ENCODE measurements around the gene STN1.

DNA sequence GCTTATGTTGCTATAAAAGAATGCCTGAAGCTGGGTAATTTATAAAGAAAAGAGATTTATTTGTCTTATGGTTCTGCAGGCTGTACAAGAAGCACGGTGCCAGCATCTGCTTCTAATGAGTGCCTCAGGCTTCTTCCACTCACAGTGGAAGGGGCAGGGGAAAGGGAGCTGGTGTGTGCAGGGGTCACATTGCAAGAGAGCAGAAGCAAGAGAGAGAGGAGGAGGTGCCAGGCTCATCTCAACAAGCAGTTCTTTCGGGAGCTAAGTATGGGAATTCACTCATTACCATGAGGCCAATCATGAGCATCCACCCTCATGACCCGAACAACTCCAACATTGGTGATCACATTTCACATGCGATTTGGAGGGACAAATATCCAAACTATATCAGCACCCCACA lies 31.7 kb upstream of the STN1 start:
- TF ChIP-seq EZH2 (IDR thresholded peaks at IDR 0.05; ENCODE audit: insufficient read depth, poor library complexity, severe bottlenecking) (no peak), EZH2phosphoT487 (IDR thresholded peaks at IDR 0.05; ENCODE audit: insufficient read depth, low read depth) (no peak)

All from GM23248 (cell line).